Measurements from ENCODE around the gene CD81.

CD81 gene

DNA sequence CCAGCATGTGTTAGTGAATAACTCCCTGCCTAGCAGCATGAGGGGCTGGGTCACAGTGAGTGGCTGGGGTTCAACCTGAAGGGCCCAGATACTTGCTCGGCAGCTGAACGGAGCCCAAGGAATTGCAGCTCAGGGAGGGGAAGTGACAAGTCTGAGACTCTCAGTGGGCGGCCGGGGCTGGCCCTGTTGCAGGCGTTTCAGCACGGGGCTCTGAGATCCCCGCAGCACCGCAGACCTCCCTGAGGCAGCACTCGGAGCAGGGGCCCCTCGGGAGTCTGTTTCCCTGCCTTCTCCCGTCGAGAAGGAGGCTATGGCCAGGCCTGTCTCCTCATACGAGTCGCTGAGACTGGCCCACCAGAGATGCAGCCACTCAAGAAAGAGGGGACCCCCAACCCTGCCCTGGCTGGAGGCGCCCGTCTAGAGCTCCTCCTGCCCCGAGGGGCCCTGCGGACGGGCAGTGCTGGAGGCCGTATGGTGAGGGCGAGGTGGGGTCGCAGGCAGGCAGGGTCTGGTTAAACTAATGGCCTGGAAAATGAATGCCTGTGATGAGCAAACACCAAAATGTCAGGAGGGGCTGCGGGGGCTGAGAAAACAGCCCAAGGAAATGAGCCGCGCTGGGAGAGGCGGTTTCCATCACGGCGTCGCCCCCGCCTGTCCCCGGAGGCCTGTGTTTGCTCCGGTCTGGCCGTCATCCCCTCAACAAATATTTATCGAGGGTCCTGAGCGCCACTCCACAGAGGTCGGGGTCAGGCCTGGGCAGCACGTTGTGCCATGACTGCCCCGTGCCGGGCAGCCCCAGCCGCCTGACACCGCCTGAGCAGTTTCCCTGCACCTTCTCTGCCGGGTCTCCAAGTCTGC, 32.7 kb downstream of the CD81 start:
- DNase-seq = no peak

DNA sequence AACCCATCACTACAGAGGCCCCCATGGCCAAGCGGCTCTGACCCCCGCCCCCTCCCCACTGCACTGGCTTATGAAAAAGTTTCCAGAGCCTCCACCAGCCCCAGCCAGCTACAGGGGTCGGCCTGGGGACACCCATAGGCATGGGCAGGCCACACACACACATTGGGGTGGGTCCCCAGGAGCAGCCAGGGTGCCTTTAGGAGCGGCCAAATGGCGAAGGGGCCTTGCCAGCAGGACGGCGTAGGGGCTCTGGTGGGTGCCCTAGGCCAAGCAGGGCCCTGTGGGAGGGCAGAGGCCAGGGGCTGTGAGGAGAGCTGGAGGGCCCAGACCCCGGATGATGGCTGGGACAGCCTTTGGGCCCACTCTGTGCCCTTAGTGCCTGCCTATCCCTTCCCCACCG, 33.5 kb downstream of the CD81 start:
- DNase-seq = no peak

DNA sequence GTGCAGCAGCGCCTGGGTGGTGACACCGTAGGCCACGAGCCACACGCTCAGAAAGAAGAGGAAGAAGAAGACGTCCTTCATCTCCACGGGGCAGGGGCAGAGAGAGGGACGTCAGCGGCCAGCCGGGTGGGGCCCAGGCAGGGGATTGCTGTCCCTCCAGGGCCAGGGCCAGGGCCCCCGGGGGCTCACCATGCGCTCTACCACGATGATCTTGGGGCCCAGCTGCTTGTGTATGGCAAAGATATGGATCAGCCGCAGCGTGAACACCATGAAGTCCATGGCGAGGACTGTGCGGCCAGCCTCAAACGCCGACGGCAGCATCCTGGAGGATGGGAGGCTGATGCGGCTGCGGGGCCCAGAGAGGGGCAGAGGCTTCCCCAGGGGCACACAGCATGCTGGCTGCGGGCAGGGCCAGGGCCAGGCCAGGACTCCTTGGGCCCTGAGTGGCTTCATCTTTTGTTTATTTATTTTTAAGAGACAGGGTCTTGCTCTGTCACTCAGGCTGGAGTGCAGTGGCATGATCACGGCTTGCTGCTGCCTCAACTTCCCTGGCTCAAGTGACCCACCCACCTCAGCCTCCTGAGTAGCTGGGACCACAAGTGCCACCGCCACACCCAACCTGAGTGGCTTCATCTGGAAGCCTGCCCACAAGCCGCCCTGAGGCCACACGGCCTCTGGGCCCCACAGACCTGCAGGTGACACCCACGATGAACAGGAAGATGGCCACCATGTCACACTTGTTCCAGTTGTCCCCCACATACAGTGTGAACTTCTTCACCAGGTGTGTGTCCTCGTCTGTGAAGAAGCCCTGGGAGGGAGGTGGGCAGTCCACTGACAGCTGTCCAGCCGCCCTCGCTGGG, 34.6 kb downstream of the CD81 start:
- no peak for DNase-seq

DNA sequence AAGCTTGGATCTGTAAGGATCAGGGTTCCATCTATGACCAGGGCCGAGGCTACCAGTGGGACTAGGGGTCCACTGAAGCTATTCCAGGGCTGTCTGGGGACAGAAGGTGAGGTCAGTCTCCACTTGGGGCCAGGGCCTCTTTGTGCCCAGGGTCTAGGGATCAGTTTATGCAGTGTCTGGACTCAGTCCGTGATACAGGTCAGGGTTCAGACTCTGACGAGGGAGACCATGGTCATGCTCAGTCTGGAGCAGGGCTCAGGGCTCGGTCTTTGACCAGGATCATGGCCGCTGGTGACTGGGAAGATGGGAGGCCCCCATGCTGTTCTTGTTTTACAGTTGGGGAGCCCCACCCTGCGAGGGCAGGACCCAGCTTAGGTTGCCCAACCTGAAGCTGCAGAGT, 35.2 kb downstream of the CD81 start:
- no peak for DNase-seq

DNA sequence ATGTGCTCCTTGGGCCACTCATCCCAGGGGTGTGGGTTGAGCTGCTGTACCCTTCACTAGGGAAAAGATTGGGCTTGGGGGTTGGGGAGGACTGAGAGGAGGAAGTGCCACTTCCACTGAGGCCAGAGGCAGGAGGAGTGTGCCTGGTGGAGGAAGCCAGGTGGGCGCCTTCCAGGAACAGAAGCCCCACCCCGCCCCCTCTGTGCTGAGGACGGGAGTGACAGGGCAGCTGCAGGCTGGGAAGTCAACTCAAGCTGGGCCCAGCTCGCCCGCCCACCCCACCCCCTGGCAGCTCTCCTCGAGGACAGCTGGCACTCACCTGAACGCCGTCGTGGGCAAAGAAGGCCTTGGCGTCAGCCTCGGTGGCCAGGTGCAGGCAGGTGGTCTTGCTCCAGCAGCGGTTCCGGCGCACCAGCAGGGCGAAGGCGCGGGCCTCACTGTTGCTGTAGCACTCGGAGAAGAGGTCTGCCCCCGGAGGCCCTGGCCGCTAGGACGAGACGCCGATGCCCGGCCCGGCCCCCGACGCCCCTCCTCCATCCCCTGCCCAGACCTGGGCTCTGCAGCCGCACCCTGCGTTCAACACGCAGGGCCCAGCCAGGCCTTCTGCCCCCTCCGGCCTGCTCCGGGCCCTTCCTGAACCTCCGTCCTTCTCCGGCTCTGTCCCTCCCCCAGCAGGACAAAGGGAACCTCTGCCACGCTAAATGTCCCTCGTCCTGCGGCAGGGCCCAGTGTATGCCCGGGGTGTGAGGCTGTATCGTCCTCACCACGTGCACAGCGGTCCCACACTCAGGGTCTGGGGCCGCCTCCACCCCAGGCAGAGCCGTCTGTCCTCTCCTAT, 36.9 kb downstream of the CD81 start:
- DNase-seq = no peak

DNA sequence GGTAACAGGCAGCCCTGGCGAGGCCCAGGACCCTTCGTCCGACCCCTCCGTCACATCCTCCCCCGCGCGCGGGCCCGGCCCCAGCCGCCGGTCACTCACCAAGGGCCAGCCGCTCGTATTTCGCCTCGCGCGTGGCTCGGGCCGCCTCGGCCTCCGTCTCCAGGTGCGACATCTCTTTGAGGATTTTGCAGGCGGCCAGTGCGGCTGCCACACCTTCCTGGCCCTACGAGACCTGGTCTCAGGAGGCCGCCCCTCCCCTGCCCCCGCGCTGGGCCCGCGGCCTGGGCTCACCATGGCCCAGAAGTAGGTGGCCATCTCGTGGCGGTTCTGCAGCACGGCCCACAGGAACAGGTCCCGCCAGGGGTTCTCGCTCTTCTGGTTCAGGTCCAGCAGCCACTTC, 37.5 kb downstream of the CD81 start:
- DNase-seq = no peak

DNA sequence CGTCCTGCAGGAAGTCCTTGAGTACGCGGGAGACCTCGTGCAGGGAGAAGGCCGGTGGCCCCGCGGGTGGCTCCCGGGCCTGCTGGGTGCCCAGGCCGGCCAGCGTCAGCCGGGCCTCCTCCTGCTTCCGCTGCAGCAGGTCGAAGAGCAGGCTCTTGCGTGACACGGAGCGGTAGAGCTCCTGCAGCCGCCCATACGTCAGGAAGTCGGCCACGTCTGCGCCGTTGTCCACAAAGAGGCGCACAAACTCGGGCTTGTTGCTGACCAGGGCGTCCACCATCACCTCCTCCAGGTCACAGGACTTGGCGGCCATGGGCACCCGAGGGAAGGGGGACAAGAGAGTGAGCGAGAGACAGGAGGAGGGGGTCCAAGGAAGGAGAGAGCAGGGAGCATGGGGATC, 38.1 kb downstream of the CD81 start:
- DNase-seq = no peak

DNA sequence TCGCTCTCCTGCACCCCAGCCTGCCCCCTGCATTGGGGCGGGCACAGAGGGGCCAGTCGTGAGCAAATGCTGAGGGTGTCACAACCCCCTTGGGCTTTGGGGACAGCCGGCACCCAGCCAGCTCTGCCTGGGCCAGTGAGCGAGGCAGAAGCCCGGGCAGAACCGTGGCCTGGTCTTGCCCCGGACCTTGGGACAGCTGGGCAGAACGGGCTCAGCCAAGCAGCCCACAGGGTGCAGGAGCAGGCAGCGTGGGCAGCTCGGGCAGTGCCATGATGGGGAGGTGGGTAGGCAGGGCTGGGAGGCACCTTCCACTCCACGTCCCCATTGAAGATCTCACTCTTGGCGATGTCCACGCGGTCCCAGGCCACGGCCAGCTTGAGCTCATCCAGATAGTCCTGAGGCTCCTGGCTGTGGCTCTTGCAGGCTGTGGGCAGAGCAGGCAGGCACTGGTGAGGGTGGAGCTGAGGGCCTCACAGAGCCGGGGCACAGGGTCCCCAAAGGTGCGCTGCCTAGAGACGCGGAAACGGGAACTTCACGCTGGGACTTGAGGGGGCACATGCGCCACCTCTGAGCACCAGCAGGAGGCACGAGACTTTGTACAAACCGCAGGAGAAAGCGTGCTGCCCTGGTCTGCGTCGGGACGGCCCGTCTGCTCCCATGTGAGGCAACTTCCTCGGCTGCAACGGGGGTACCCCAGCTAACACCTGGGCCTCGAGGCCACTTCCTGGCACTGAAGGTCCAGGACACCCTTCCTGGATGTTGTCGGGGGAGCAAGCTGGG, 38.7 kb downstream of the CD81 start:
- no peak for DNase-seq

DNA sequence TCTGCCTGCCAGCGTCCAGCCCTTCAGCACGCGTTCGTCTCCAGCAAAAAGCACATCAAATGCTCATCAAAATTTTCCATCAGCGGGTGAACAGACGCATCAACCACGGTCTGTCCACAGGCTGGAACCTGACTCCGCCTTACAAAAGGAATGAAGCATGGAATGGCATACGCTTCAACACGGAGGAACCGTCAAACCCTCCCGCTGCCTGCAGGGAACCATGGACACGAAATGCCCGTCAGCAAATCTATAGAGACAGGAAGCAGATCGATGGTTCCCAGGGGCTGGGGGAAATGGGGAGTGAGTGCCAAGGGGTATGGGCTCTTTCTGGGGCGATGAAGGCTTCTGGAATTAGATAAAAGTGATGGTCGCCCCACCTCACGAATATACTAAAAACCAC, 39.7 kb downstream of the CD81 start:
- no peak for DNase-seq

DNA sequence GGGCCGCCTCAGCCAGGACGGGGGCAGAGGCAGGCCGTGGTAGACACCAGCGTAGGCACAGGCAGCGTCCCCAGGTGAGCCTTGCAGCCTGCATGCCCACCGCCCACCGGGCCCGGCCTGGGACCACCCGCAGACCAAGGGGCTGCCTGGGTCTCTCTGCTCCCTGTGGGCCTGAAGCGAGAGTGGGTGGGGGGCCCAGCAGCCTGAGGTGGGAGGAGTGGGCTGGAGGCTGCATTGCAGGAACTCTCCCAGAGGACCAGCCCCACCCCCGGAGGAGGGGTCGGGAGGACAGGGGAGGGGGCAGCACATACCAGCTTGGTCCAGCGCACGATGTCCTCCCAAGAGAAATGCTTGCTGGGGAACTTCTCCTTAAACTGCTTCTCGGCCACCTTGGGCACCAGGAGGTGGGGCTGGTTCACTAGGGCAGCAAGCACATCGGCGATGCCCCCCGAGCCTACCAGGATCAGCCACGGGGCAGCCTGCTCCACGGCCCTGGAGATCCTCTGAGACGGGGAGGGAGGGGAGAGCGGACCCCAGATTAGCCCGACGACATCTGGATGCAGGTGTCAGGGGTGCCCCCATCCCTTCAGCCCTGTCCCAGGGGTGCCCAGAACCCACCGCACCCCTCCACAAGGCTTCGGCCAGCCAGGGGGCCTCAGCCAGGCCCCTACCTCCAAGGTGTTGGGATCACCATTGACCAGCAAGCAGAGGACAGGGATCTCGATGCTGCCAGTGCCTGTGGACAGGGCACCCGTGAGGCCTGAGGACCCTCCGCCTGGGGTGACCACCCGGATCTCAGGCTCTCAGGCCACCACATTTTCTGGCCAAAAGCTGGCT, 41.0 kb downstream of the CD81 start:
- no peak for DNase-seq

DNA sequence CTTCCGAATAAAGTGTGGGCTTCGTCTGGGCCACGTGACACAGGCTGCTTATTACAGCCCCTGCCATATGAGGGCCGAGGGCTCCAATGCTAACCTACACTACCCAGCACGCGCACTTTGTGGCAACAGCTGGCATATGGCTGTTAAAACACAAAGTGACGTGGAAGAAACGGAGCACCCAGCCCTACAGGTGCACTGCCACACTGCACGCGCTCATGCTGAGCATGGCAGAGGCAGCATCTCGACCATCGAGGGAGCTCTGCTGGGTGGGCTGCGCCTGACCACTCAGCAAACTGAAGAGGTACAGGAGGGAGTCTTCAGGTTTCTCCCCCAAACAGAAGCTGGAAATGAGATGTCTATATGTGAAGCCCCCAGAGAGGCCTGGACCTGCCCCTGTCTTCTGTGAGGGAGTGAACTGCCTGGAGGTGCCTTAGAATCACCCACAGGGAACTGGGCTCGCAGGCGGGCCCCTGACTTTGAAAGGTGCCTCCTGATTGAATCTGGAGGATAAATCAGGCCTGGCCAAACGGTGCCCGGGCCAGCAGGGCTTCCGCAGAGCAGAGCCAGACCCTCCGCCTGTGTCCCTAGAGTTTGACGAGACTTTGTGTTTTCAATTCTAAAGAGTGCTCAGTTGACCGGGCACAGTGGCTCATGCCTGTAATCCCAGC, 41.7 kb downstream of the CD81 start:
- DNase-seq = no peak

DNA sequence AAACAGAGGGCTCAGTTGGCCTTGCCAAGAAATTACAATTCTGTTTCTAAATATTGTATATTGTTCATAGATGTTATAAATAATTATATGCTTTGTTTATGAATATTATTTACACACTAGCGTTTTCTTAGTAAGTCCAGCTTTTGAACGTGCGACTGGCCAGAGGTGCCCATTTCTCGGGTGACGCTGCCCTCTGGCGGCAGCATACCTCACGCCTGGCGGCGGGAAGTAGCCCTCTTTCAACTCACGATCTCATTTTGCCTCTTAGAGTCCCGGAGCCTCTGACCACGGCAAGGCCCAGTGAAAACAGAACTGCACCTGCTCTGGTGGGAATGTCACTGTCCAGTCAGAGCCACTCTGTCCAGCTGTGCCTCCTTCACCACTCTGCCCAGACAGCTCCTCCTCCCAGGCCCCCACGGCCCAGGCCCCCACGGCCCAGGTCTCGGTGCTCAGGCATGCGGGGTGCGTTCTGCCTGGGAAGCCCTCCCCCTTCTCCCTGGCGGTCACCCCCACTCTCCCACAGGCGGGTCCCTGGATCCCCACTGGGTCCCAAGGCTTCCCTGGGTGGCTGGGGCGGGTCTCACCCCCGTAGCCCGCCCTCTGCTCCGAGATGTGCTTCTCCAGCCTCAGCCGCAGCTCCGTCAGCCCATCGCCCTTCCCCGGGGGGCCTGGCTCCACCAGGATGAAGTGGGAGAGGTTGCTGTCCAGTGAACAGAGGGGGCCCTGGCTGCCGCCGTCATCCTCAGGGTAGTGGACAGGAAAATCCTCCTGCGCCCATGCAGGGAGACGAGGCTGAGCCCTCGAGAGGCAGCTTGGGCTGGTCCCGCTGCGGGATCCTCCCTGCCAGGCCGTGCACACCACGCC, 42.8 kb downstream of the CD81 start:
- DNase-seq = peak; percentile 55

DNA sequence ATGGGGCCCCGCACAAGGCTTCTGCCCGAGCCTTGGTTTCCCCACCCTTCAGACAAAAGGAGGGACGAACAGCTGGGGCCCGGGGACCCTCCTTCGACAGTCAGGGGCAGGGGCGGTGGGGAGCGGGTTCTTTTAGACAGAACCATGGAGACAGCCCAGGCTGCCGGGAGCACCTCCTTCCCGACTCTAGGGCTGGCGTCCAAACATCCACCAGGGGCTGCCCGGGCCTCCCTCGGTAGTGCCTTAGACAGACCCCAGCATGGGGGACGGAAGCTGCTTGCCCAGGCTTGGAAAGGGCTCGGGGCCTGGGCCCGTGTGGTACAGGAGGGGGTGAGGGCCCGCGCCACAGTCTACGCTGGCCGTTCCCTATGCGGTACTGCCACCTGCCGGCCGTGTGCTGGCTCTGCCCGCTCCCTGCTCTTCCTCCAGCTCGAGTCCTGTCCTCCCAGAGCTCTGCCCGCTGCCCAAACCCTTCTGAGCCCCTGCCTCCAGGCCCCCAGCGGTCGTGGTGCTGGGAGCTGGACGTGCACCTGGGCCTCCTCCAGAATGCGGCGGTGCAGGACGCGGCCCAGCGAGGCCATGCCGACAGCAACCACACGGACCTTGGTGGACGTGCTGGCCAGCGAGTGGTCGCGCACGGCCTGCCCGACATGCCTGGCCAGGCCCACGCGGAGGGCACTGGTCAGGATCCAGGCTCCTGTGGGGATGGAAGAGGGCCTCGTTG, 43.6 kb downstream of the CD81 start:
- peak; percentile 74 for DNase-seq

DNA sequence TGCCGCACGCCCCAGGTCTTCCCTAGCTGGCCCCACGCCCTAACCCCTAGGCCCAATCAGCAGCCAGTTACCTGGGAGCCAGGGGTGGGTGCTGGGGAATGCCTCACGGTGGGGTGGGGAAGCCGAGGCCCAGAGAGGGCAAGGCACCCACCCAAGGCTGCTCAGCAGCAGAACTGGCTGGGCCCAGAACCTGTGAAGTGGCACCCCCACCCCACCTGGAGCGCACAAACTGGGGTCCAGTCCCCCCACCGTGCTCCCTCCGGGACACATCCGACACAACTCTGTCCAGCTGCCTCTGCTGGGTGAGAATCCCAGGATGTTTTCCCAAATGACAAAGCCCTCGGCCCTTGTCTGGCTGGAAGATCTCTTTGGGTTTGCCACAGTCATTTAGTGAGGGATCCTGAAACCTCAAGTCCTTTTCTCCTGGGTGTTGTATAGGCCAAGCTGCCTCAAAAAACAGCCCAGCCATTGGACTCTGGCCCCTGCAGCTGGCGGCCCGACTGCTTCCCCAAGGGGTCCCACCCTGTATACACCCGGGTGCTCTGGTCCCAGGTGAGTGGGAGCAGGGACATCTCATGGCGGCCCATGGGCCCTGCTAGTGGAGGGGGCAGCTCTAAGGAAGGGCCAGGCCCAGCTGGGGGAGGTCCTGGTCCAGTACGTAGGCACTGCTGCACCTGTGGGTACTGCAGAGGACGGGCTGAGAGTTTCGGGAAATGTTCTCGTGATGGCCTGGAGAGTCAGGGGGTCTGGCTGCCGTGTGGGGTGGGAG, 44.3 kb downstream of the CD81 start:
- no peak for DNase-seq

DNA sequence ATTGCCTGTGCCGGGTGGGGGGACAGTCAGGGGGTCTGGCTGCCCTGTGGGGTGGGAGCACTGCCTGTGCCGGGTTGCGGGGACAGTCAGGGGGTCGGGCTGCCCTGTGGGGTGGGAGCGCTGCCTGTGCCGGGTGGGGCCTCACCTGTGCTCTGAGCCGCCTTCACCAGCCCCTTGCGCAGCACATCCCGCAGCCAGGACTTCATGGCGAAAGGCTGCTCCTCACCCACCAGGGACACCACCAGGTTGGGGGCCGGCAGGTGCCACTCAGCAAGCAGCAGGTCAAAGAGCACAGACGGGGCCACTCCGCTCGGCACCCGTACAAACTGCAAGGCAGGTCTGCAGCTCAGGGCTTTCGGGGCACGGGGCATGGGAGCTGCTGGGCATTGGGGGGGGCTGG, 44.9 kb downstream of the CD81 start:
- DNase-seq = no peak

DNA sequence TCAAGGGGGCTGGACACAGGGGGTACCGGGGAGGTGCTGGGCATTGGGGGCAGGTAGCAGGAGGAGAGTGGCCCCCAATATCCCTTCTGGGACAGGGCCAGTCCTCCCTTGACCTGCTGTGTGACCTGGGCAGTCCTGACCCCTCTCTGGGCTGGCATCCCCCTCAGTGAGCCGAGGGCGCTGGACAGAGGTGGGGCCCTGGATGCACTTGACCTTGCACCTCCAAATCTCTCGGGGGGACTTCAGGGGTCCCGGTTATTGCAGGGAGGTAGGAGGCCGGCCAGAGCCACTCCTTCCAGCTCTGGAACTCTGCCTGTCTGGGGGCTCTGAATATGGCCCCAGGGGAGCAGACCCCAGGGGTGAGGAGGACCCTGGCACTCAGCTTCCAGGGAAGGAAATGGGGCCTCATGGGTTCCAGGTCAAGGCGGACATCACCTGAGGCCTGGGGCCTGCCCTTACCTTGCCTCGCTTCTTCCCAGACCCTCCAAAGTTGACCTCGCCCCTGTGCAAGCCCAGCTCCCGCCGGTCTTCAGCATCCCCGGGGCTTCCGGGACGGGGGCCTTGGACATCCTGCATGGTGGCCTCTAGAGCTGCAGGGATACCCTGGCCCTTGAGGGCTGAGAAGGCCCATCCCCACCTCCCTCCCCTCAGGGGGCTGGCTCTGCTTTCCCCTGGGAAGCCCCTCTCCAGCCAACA, 45.5 kb downstream of the CD81 start:
- DNase-seq = no peak

DNA sequence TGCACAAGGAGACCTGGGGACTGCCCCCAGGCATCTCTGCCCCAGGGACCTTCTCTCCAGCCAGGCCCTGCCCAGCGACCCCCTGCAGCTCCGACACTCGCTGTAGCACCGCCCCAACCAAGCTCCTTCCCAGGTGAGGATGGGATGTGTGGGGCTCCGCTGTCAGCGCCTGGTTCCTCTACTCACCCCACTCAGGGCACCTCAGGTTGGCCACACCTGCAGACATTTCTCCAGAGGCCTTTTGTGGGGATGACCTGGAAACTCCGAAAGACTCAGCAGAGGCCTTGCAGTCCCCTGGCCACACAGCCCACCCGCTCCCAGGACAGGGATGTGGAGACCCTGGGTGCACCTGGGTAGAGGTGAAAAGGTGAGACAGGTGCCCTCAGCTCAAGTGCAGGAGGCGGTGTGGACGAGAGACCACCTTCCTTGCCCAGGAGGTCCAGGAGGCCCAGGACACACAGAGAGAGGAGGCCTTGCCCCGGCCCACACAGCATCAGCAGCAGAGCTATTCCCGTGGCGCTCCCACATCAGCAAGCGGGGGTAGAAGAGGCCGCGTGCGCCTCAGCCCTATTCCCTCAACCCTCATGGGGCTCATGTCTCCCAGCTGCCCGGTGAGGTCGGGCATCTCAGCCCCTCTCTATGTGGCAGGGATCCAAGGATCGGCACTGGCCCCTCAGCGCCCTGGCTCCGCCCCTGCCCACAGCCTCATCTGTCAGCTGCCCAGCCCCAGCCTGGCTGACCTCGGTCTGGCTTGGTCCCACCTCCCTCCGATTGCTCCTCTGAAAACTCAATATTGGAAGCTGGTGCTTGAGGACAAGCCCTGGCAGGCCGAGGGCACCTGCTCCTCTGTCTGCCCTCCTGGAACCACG, 46.3 kb downstream of the CD81 start:
- no peak for DNase-seq
